HG03460 (cell line): Measurements from ENCODE around the gene GPR21.

ENCODE experiments used
- ATAC-seq: cut with Tn5 transposase; IDR thresholded peaks from one replicate; pipeline ENCODE4 v1.9.1; 2021; ENCODE audit not compliant: unreplicated experiment

GPR21 gene

DNA sequence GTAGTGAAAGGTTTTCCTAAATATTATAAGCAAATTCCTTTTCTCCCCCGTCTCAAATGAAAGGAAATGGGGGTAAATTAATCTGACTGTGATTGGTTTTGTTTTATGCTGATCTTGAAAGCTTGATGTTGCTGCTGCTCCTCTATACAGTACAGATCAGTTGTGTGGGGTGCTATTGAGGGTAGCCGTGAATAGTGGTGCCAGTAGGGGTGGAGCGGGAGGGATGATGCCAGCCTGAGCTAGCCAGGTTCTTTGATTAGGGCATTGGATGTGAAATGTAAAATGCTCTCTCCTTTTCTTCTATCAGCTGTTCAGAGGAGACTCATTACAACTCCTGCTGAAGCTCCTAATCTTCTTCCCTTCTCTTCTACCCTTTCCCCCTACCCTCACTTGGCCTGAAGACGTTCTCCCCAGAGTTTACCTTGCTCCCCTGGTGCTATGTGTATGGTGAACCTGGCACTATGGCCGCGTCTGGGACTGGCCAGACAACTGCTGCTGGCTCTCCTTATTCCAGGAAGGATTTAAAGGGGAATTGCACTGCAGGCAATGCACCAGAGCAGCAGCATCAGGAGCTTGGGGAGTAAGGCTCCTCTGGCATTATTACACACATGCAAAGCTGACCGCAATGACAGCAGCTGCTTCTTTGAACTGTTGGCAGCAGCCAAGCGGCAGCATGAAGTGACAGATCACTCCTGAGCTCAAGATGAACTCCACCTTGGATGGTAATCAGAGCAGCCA, 566 bp downstream of the GPR21 start:
- no peak for ATAC-seq

DNA sequence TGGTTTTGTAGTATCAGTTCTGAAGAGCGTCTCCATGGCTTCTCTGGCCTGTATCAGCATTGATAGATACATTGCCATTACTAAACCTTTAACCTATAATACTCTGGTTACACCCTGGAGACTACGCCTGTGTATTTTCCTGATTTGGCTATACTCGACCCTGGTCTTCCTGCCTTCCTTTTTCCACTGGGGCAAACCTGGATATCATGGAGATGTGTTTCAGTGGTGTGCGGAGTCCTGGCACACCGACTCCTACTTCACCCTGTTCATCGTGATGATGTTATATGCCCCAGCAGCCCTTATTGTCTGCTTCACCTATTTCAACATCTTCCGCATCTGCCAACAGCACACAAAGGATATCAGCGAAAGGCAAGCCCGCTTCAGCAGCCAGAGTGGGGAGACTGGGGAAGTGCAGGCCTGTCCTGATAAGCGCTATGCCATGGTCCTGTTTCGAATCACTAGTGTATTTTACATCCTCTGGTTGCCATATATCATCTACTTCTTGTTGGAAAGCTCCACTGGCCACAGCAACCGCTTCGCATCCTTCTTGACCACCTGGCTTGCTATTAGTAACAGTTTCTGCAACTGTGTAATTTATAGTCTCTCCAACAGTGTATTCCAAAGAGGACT, 1.5 kb downstream of the GPR21 start:
- ATAC-seq, result no peak

DNA sequence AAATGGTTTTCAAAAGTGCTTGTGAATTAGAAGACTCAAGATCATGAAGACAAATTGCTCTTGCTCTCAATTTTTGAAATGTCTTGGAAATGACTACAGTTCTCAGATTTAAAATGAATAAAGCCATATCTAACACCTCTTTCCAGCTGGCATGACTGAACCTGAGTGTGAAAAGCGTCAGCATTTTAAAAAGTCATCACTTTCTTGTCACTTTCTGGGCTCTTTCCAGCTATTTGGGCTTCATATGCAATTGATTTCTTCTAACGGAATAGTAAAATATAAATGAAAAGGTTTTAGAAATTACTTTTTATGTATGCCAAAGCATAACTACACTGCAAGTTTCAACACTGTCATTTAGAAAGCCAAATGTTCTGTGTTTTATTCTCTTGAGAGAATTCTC, 2.3 kb downstream of the GPR21 start:
- ATAC-seq, result no peak

DNA sequence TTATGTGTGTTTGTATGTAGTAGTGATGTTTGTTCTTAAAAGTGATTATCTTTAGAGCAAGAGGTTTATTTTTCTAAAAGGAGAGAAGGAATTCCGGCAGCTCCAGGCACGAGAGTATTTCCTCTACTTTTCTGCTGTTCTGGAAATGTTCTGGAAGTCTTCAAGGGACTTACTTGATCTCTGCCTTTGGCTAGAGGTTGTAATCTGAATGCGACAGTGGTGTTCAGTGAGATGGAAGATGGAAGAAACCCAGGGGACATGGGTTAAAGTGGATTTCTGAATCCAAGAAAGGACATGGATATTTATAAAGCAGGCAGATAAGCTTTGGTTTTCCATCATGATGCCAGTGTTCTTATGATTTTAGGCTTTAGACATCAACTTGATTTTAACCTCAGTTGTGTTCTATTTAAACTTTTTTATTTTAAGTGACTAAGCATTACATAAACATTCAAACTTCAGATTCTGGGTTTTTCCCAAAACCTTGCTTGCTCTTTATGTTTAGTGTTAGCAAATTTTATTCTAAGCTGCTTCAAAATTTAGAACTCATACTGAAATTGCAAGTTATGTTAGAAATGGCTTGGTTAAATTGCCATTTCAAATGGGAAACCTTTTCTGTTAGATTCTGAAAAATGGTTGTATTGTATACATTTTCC, 3.6 kb downstream of the GPR21 start:
- ATAC-seq, result no peak

DNA sequence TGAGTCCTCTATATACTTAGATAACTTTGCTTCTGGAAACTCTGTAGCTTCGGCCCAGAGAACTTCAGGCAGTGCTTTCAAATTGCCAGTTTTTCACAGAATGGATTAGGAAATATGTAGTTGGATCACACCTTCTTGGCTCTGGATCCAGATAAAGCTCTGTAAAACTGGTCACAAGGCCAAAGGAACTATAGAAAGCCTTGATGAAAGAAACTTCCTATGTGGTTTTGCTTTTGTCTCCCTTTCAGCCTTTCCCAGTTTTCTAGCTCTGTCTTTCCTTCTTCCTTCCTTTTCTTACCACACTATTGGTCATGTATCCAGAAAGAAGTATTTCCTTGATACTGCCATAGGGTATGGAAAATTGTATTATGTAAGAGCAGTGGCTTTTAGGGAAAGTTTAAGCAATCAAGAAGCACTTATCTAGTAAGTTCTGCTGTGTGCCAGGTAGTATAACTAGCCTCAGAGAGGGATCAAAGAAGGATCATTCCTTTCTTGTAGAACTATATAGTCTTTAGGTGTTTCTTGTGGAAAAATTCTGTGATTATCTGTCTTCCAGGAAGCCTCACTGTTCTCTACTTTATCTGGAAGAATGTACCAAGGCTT, 6.3 kb downstream of the GPR21 start:
- no peak for ATAC-seq

DNA sequence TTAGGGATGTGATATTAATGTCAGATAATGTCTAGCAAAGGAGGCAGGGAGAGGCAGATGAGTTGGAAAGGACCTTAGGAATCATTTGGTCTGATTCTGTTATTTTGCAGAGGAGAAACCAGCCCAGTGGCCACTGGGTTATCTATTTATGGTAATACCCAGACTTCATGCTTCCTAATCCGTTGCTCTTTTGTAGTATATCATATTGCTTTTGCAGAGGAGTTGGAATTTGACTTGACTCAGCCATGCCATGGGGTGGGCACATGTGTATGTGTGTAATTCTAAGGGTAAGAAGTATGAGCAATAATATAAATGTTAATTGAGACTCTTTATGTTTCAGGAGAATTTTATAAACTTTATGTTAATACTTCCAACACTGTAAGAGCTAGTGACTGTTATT, 7.3 kb downstream of the GPR21 start:
- ATAC-seq, result no peak

DNA sequence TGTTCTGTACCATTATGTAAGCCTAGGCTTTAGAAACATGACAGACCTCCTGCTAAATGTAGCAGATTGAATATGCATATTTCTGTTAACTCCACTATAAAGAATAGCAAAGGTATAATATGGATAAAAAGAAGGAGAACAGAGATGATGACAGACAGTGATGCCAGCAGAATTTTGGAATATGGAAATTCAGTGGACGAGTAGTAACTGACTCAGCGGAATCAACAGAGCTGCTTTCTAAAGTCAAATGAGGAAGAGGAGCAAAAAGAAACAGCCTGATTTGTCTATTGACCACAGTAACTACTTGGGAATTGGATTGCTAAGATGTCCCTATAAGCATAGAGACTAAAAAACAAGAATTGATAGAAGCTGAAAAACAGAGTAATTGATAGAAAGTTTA, 8.0 kb downstream of the GPR21 start:
- ATAC-seq, result no peak

DNA sequence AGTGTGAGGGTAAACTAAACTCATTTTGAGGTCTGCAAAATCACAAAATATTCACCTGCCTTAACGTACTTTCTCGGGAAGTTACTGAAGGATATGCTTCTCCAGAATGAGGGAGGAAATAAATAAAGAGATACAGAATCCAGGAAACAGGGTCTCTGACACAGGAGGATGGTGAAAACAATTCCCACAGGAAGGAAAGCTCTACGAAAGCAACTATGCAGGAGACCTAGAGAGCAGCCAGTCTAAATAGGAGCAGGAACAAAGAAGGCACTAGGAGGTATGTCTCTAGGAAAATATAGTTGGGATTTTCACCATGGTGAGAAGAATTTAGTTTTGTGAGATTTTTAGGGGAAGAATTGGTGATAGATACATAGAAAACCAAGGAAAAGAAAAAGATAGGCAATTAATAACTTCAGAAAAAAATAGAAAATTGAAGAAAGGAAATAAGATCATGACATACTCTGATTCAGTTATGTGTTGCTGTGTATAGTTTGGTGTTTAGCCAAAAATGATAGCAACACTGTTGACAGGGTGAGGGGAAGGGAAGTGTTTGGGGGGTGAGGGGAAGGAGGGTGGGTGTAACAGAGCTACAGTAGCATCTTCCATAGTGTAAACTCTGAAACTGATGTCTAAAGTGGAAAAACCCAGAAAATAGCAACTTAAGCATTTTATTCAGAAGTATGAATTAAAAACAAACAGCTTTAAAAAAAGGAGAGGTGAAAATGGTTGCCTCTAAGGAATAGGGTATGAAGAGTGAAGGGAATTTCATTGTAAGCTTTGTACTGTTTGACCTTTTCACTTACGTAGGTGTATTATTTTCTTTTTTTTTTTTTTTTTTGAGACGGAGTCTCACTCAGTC, 9.8 kb downstream of the GPR21 start:
- no peak for ATAC-seq

DNA sequence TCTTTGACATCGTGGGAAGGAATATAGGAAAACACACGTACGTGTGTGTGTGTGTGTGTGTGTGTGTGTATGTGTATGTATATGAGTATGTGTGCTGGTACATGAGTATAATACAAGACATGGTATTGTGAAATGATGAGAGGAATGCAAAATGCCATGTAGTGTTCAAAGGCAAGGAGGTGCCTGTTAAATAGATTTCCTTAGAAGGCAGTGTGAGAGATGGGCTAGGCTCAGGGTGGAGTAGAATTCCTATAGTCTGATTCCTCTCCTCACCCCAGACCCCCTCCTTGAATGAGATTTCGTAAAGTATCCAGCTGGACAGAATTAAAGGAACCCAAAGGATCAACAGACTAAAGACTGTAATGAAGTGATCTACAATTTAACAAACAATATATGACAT, 11.1 kb downstream of the GPR21 start:
- ATAC-seq, result no peak

DNA sequence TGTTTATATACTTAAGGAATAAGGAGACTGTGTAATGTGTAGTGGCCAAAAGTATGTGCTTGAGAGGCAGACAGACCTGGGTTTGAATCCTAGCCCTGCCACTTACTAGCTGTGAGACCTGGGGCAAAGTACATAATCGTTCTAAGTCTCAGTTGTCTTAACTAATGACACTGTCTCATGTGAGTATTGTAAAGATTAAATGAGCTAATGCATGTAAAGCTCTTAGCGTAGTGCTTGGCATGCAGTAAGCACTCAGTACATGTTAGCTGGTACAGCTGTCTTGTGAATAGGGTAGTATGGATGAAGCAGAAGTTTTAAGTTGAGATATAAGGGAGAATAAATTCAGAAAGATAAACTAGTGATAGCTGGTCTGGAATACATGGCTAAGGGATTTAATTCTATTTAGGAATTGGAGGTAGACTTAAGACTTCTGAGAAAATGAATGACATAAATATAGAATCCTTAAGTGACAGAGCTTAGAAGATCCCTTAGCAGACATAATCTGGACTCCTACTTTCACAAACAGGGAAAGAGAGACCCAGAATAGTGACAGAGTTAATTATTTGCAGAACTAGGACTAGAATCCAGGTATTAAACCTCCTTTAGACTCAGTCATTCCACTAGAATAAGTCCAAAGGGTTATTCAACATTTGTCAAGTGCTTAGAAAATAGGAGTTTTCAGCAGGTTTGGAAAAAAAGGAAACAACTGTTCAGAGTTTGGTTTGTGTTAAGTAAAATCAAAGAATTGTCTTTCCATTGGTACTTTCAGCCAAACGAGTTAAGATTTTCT, 13.1 kb downstream of the GPR21 start:
- ATAC-seq, result no peak

DNA sequence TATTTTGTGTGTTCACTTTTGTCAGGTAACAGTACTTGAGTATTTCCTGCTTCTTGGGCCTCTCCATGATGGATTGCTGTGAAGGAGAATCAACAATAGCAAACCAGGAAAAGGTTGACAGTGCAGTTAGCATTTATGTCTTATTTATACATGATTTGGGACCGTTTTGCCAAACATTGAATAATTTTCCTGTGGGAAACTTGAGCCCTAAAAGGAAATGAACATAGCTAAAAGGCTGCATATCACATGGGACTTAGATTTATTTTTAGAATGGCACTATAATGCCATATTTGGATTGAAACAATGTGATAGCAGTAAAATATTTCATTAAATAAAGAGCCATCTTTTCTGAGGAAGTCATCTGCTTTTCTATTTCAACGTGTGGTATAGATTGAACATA, 15.3 kb downstream of the GPR21 start:
- no peak for ATAC-seq

DNA sequence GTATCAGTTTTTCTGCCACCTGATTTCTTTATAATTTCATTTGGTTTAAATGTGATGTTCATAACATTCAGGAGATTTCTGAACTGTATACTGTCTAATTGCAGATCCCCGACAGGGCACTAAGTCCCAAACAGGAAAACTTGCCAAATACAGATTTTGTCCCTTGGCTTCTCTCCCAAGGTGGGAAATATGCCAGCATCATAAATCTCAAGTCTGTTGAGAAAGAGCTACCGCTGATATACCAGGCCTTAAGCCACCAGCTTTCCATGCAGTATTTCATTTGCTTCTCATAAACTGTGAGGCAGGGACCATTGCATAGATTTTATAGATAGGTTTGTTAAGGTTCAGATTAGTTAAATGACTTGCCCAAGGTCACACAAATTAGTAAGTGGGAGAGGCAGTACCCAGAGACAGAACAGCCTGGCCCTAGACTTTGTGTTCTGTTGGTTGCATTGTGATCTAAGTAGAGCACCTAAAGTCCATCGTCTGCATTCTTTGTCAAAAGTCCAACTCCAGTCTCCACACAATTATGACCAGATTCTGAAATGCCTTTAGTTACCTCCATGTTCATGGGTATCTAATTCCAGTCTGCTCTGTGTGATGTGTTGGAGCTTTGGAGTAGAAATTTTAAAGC, 16.2 kb downstream of the GPR21 start:
- ATAC-seq, result no peak

DNA sequence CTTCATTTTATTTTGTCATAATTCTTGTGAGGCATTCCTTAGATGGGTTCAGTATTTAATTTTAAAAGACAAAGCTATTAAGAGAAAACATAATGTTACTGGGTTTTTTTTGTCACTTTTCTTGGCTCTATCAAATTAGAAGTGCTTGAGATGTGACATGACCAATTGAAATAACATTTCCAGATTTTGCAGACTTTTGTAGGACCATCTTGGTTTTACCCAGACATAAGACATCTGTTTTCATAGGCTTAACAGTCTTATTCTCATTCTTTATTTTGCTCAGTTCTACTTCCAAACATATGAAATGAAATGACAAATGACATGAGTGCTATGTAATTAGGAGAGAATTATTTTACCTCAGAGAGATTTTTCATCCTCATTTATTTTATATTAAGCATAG, 19.6 kb downstream of the GPR21 start:
- ATAC-seq, result no peak

DNA sequence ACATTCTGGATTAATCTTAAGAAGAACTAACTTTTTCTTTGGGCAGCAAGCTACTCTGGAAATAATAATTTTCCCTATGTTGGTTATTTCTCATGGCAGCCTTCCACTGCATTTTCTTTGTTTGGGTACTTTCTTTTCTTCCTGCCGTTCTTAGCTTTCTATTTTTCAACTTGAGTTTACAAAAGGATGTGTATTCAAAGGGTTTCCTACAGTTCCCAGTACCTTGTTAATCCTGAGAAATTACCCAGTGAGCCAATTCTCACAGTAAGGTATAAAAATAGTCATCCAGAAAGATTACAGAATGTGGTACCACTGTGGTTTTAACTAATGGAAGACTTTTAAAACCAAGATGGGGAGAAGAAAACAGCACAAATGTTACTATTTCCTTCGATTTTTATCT, 20.2 kb downstream of the GPR21 start:
- ATAC-seq, result no peak

DNA sequence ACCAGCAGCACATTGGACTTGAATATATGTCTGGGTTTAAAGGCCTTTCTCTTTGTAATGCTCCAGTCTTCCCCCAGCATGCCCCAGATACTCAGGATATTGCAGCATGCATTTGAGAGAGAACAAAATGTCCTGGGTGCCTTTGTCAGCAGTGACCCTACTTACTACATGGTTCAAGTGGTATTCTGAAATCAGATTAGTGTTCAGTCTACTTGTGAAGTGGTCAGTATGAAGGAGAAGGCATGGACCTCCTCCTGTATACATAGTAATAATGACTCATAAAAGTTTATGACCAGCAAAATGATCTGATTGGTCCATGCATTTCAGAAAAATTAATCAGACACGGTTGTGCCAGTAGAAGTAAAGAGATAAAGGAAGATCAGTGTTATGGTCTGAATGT, 25.4 kb downstream of the GPR21 start:
- no peak for ATAC-seq

DNA sequence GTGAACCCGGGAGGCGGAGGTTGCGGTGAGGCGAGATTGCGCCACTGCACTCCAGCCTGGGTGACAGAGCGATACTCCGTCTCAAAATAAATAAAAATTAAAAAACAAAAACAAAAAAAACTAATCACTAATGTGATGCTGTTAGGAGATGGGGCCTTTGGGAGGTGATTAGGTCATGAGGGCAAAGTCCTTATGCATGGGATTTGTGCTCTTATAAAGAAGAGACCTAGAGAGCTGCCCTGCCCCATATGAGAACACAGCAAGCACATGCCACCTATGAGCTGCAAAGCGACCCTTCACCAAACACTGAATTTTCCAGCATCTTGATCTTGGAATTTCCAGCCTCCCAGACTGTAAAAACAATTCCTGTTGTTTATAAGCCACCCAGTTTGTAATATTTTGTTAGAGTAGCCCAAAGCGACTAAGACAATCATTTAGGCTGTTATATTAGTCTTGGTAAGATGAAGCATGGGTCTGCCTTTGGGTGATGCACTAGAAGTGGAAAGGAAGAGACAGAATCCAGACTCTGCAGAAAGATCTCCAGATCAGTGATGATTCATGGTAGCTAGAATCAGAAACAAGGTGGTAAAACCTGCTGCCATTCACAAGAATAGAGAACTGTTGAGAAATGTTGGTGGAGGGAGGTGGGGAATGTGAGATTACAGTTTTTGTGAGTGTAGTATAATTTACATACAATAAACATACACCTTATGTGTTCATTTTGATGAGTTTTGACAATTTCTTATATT, 26.2 kb downstream of the GPR21 start:
- ATAC-seq, result no peak

DNA sequence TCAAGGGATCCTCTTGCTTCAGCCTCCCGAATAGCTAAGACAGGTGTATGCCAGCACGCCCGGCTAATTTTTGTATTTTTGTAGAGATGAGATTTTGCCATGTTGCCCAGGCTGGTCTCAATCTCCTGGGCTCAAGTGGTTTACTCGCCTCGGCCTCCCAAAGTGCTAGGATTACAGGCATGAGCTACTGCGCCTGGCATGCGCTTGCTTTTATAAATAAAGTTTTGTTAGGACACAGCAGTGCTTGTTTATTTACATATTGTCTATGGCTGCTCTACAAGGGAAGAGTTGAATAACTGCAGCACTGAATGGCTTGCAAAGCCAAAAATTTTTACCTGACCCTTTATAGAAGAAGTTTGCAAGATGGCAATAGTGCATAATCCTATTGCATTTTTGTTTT, 27.7 kb downstream of the GPR21 start:
- no peak for ATAC-seq

DNA sequence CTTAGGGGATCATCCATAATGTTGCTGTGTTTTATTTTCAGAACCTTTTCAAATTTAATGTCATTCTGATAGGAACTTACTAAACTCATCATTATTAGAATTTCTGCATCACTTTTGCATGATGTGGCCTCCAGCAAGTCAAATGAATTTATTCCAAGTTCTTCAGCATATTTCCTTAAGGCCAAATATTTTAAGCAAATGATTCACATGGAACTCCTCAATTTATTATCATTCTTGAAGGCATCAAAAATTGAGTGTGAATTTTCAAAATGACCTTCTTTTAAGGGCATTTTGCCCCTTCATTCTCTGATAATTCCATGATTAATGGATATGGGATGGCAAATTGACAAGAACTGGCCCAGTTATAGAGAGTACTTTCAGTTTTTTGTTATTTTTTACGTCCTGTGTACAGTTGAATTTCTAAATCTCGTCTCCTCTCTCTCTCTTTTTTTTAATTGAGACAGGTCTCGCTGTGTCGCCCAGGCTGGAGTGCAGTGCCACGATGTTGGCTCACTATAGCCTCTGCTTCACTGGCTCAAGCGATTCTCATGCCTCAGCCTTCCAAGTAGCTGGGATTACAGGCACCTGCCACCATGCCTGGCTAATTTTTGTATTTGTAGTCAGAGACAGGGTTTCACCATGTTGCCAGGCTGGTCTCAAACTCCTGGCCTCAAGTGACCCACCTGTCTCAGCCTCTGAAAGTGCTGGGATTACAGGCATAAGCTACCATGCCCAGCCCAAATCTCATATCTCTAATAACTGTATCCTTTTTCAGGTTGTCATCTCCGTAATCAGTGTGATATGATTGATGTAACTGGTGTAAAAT, 29.1 kb downstream of the GPR21 start:
- ATAC-seq, result no peak
